A549 treated with CpdA at 1 μM for 4 hours (cell line): ENCODE data around the gene FNTB. TPM values are rescaled to one million over a fixed set of nuclear protein-coding genes. Genes with fewer than 3 reads are reported as not detected.

Source experiments
- total RNA-seq: library from RNA; stranded (reverse); fragments of 200-300 nt; extraction: Qiagen RNA extraction; gene quantifications from 5 replicates; pipeline ENCODE4 v1.2.3, GENCODE V29; 2022; ENCODE audit warnings: low read depth

Gene FNTB
- total RNA-seq, result 23.2 to 25.8 TPM (median 24.4 TPM) in 5 replicates

GRCh38 chr14:64986648-64987437, at the start of gene FNTB:
FNTB (plus strand) TSS chr14:64986895; CDS start chr14:64986954, 59 bp downstream.

DNA sequence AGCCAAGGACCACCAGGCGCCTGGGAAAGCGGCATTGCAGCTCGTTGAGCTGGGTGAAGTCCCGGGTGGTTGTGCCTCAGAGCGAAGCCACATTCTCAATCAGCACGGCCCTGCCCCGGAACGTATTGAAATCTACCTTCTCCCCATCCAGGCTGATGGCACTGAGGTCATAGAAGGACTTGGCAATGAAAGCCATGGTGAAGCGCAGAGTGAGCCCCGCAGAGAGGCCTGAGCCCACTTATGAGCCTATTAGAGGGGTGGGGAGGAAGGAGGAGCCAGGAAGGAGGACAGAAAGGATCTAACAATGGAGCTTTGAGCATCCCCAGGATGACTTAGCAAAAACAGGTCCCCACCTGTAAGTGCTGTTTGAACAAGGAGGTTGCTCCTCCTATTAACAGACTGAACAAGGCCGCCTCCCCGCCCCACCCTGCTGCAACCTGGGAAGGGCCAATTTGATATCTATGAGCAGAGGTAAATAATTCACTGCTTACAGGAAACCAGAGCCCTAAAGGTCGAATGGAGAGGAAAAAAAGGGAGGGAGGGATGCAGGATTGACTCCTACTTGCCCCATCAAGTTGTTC, 44.1 kb upstream of the FNTB start, which contains the start of gene GPX2:
Gene GPX2, minus strand, starts transcription at position 215 of the 581 bp plus-strand sequence. Its CDS starts 19 bp downstream, at position 196.

DNA sequence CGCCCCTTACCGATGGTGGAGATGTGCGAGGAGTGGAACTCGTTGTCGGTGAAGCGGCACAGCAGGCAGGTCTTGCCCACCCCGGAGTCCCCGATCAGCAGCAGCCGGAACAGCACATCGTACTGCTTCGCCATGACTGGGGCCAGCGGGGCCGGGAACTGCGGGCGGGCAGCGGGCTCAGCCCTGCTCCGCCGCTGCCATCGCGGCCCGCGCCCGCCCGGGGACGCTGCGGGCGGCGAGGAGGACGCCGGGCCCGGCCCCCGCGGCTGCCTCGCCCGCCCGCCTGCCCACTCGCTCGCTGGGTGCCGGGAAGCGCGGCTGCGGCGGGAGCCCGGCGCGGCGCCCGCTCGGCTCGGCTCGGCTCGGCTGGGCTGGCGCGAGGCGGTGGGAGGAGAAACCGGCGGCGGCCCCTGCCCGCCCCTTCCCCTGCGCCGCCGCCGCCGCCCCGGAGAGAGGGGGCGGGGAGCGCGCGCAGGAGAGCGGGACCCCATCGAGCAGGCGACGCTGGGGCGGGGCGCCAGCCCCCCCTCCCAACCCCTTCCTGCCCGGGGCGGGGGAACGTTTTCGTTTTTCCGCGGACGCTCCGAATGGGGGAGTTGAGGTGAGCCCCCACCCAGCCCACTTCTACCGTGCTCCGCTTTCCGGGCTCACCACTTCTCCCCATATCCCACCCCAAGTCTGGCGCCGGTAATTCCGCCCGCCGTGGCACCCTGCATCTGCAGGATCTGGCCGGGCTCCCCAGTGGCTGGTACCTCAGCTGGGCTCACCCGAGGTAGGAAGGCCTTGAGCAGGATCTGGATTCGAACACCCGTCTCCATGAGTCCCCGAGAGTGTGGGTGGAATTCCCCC, 14.5 kb upstream of the FNTB start, which contains the start of gene RAB15:
Gene RAB15, minus strand, starts transcription at position 394 of the 849 bp plus-strand sequence. Its CDS starts 260 bp downstream, at position 134.

DNA sequence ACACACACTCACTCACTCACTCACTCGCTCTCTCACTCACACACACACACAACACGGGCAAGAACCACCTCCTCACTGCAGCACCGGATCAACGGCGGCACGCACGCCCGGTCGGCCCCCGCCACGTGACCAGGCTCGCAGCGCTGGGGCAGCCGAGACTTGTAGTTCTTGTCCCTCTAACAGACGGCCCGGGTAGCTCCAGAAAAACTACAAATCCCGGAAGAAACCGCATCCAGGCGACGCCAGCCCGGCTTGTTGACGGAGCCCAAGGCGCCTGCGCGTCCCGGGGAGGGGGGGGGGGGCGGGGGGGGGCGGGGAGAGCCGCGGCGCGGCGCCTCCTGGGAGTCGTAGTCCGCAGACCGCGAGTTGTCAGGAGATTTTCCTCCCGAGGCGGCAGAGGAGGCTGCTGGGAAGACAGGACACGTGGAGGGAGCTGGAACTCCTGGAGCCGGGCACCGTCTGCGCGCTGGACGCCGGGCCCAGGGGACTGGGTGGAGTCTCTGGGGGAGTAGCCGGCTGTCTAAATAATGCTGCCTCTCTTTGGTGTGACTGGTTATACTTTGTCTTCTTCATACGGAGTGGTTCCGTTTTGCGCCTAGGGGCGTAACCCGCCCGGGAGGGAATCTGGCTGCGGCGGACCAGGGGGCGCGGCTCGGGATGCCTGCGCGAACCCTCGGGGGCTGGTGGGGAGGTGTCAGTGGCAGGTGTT, 115.9 kb downstream of the FNTB start, which contains the start of gene MAX:
Gene MAX, minus strand, starts transcription at position 77 of the 709 bp plus-strand sequence. CDS start 178 bp downstream, outside the sequence.

Other genes with a start within 250 kb of the FNTB start
- 0.75 to 1.1 TPM (median 0.98 TPM) in 5 replicates for gene SPTB, start 107.0 kb upstream of the FNTB start, total RNA-seq
- gene CHURC1, start 72.4 kb upstream of the FNTB start, total RNA-seq, result 72.9 to 144 TPM (median 80.5 TPM) in 5 replicates
- gene GPX2, start 44.1 kb upstream of the FNTB start, total RNA-seq, result 163 to 301 TPM (median 208 TPM) in 5 replicates
- gene RAB15, start 14.6 kb upstream of the FNTB start, total RNA-seq, result 16.2 to 19.1 TPM (median 17.7 TPM) in 5 replicates
- 57.9 to 70.2 TPM (median 63.0 TPM) in 5 replicates for gene MAX, start 115.6 kb downstream of the FNTB start, total RNA-seq